CD4-positive, CD25-positive, alpha-beta regulatory T cell (primary cell): Measurements from ENCODE around the gene C1orf21. TPM values are rescaled to one million over a fixed set of nuclear protein-coding genes. Genes with fewer than 3 reads are reported as not detected.
"Not testable (repeated sequence)": the region's sequence is repeated elsewhere in the genome, so short reads cannot be mapped to it uniquely, and the experiment has no call there.

Source experiments
- ATAC-seq, 2 donors: fragments of 150-1000 bp; cut with Tn5 transposase; one replicate each; pipeline ENCODE4 v1.10.0; 2021; ENCODE audit warnings: low read depth in 2 of 2, moderate number of reproducible peaks in 2 of 2, moderate library complexity in 1 of 2
- DNase-seq, 3 donors: peaks; one replicate each; pipeline versions ENCODE4 v3.0.0 to v3.0.0-alpha.2; 2012 to 2022; ENCODE audit warnings: mixed read lengths in 1 of 3
- H3K27ac ChIP-seq: one replicate; pipeline ENCODE4 v1.7.0; 2013; ENCODE audit warnings: mild to moderate bottlenecking, low read length; ENCODE audit not compliant: insufficient read depth, poor library complexity, severe bottlenecking
- H3K27me3 ChIP-seq: one replicate; pipeline ENCODE4 v1.7.0; 2013; ENCODE audit warnings: low read length; ENCODE audit not compliant: control insufficient read depth, insufficient read depth
- H3K36me3 ChIP-seq: one replicate; pipeline ENCODE4 v1.7.0; 2013; ENCODE audit warnings: mild to moderate bottlenecking, low read length, moderate library complexity; ENCODE audit not compliant: control insufficient read depth, insufficient read depth
- H3K4me1 ChIP-seq: 2 replicates; pipeline ENCODE4 v1.7.0; 2013; ENCODE audit warnings: mild to moderate bottlenecking, low read length; ENCODE audit not compliant: insufficient read depth, control insufficient read depth, poor library complexity, severe bottlenecking
- H3K4me3 ChIP-seq: one replicate; pipeline ENCODE4 v1.7.0; 2013; ENCODE audit warnings: low read depth, mild to moderate bottlenecking, low read length, moderate library complexity
- H3K9me3 ChIP-seq, 2 experiments: 1 replicate in 1 of 2; 2 replicates in 1 of 2; pipeline ENCODE4 v1.7.0; 2013; ENCODE audit warnings: low read length in 2 of 2, mild to moderate bottlenecking in 1 of 2, moderate library complexity in 1 of 2; ENCODE audit not compliant: control insufficient read depth in 2 of 2
- H3K27ac Mint-ChIP-seq, 3 donors: one replicate each; pipeline ENCODE4 v1.8.0; 2020 to 2022; ENCODE audit warnings: mild to moderate bottlenecking in 3 of 3, mixed read lengths in 3 of 3, moderate library complexity in 2 of 3
- H3K27me3 Mint-ChIP-seq: one replicate; pipeline ENCODE4 v1.8.0; 2022; ENCODE audit warnings: mild to moderate bottlenecking, mixed read lengths
- H3K36me3 Mint-ChIP-seq: one replicate; pipeline ENCODE4 v1.8.0; 2020; ENCODE audit warnings: mixed read lengths
- H3K4me1 Mint-ChIP-seq, 4 donors: one replicate each; pipeline ENCODE4 v1.8.0; 2020 to 2022; ENCODE audit warnings: mixed read lengths in 4 of 4, mild to moderate bottlenecking in 1 of 4
- H3K4me3 Mint-ChIP-seq, 4 donors: one replicate each; pipeline ENCODE4 v1.8.0; 2020 to 2022; ENCODE audit warnings: mild to moderate bottlenecking in 4 of 4, mixed read lengths in 4 of 4, moderate library complexity in 3 of 4
- H3K9me3 Mint-ChIP-seq, 7 donors: one replicate each; pipeline ENCODE4 v1.8.0; 2020 to 2022; ENCODE audit warnings: mixed read lengths in 7 of 7, mild to moderate bottlenecking in 3 of 7, moderate library complexity in 2 of 7
- polyA plus RNA-seq, 4 donors: library from polyadenylated mRNA; unstranded; fragments of 300-500 nt; fragmentation: Illumina TruSeq; gene quantifications; one replicate each; pipeline ENCODE4 v1.2.3, GENCODE V29; 2021
- total RNA-seq: library from RNA; stranded (reverse); gene quantifications from one replicate; pipeline ENCODE4 v1.2.3, GENCODE V29; 2022

The C1orf21 gene
- total and polyA plus RNA-seq, 5 donors from 2014 or later = 0.05 to 0.59 TPM; not detected in 3

DNA sequence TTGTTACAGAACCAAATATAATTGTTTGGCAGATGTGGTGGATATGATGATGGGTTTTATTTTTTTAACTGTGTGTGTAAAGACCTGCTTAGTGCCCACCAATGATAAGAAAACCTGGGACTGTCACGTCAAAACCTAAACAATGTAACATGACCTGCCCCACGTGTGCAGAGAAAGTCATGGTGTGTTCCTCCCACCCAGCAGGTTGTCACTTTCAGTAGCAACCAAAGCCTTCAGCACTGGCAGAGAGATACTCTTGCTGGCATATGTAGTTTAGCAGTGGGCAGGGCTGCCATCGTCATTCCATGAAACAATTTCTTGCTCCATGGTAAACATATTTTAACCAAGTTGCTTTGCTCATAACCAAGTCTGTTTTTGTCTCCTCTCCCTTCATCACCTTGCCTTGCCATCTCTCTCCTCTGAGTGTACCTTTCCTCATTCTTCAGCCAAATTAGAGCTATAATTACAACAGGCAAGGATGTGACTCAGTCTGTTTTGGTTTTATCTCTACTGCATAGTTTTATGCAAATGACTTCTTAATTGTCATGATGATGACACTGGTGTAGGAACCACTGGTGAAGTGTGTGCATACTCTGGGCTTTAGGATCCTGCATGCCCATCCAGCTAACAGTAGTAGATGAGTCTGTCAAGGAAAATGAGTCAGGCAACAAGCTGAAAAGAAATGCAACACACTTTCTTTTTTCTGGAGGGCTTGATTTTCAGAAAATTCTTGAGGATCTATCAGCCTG is 217.5 kb downstream of the C1orf21 start:
- peaks cover 3% of the 10 kb centered on the region for H3K27me3 ChIP-seq
- no peak overlapping the region for H3K4me3 ChIP-seq
- H3K27ac ChIP-seq = no peak overlapping the region
- no peaks in the 10 kb centered on the region for H3K4me1 ChIP-seq
- no peaks in the 10 kb centered on the region for H3K36me3 Mint-ChIP-seq
- DNase-seq (no peak), ATAC-seq (no peak)
- H3K27me3 Mint-ChIP-seq = peaks cover 21% of the 10 kb centered on the region
- H3K27ac Mint-ChIP-seq = no peak overlapping the region
- no peak overlapping the region for H3K4me3 Mint-ChIP-seq
- no peaks in the 10 kb centered on the region for H3K36me3 ChIP-seq
- no peaks in the 10 kb centered on the region for H3K4me1 Mint-ChIP-seq
- no peaks in the 10 kb centered on the region for H3K9me3 ChIP-seq
- no peaks in the 10 kb centered on the region for H3K9me3 Mint-ChIP-seq

DNA sequence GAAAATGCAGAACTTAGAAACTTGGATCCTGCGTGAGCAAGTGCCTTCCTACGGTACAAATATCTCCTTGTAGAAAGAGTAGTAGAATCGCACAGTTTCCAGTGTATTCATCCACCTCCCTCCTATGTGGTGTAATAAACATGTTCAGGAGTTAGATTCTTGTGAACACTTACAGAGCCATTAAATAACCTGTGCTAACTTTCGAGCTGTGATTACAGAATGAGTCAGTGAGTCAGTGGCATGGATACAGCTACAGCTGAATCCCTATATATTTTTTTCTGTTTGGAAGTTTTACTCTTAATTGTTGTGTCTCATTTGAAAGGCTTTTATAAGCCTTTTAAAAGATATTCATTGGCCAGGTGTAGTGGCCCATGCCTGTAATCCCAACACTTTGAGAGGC is 219.1 kb downstream of the C1orf21 start:
- no peaks in the 10 kb centered on the region for H3K4me1 Mint-ChIP-seq
- H3K9me3 Mint-ChIP-seq = no peaks in the 10 kb centered on the region
- DNase-seq (no peak), ATAC-seq (no peak)
- Histone ChIP-seq H3K36me3 (no peaks in the 10 kb centered on the region), H3K27ac (no peak overlapping the region), H3K4me1 (no peaks in the 10 kb centered on the region), H3K9me3 (no peaks in the 10 kb centered on the region), H3K27me3 (peaks cover 3% of the 10 kb centered on the region), H3K4me3 (no peak overlapping the region)
- H3K4me3 Mint-ChIP-seq = no peak overlapping the region
- H3K36me3 Mint-ChIP-seq = no peaks in the 10 kb centered on the region
- no peak overlapping the region for H3K27ac Mint-ChIP-seq
- peaks cover 21% of the 10 kb centered on the region for H3K27me3 Mint-ChIP-seq

DNA sequence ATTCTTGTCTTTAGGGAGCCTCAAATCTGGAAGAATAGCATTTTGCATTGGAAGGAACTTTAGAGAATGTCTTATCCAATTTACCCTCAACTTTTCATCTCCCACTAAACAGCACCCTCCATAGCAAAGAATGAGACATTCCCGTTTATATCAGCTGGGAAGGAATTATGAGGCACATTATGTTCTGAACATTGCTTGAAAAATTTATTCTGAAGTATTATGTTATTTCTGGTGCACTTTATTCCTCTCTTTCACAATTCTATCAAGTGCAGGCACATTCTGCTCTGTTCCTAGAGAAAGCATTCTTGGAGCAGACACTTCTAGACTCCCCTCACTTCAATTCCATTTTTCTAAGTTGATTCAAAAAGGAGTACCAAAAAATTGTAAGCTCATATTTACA is 220.0 kb downstream of the C1orf21 start:
- H3K9me3 ChIP-seq = no peaks in the 10 kb centered on the region
- H3K4me1 Mint-ChIP-seq = no peaks in the 10 kb centered on the region
- H3K4me3 ChIP-seq = no peak overlapping the region
- H3K27me3 Mint-ChIP-seq = peaks cover 21% of the 10 kb centered on the region
- H3K27me3 ChIP-seq = peaks cover 3% of the 10 kb centered on the region
- H3K27ac Mint-ChIP-seq = no peak overlapping the region
- H3K36me3 ChIP-seq = no peaks in the 10 kb centered on the region
- no peak overlapping the region for H3K27ac ChIP-seq
- H3K4me3 Mint-ChIP-seq = peak overlapping the region in 1 of 4 donors; percentile 6
- ATAC-seq (no peak), DNase-seq (no peak)
- H3K36me3 Mint-ChIP-seq = no peaks in the 10 kb centered on the region
- no peaks in the 10 kb centered on the region for H3K4me1 ChIP-seq
- no peaks in the 10 kb centered on the region for H3K9me3 Mint-ChIP-seq

DNA sequence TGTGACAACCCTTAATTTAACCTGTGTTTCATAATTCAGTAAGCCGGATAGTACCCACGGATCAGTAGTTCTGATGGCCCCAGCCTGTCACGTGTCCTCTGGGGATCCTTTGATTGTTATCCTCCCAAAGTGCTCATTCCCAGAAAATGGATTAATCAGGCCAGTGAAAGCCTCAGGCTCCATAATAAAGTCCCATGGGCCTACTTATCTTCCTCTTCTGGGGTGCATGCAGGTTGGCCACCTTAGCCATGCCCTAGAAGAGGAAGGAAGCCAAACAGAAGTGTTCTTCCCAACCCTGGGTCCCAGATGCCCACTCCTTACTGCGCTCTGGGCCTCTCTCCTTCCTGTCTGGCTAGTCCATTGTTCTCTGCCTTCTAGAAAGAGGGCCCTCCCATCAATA is 221.8 kb downstream of the C1orf21 start:
- Mint-ChIP-seq H3K4me3 (no peak overlapping the region), H3K27ac (no peak overlapping the region), H3K4me1 (no peaks in the 10 kb centered on the region), H3K36me3 (no peaks in the 10 kb centered on the region), H3K27me3 (peaks cover 21% of the 10 kb centered on the region), H3K9me3 (no peaks in the 10 kb centered on the region)
- H3K4me3 ChIP-seq = no peak overlapping the region
- DNase-seq (no peak), ATAC-seq (no peak)
- no peaks in the 10 kb centered on the region for H3K36me3 ChIP-seq
- H3K27me3 ChIP-seq = peaks cover 3% of the 10 kb centered on the region
- no peak overlapping the region for H3K27ac ChIP-seq
- no peaks in the 10 kb centered on the region for H3K9me3 ChIP-seq
- H3K4me1 ChIP-seq = no peaks in the 10 kb centered on the region

DNA sequence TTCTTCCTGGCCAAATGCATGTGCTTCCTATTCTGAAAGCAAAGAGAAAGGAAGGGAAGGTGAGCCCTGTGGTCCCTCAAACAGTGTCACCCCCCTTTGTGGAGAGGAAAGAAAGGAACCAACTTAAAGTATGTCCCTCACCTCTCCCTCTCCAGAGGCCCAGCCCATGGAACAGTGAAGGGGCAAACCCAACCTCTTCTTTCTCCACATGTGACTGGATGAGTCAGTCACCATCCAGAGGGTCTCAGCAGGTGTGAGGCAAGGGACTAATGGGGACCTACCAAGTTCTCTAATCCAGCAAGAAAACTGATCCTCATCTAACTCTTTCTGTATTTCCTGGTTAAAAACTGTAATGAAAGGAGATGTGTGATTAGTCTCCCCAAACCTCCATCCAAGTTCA is 222.2 kb downstream of the C1orf21 start:
- Histone ChIP-seq H3K4me3 (no peak overlapping the region), H3K27ac (no peak overlapping the region), H3K4me1 (no peaks in the 10 kb centered on the region), H3K36me3 (no peaks in the 10 kb centered on the region), H3K27me3 (peaks cover 3% of the 10 kb centered on the region), H3K9me3 (no peaks in the 10 kb centered on the region)
- Mint-ChIP-seq H3K9me3 (no peaks in the 10 kb centered on the region), H3K4me3 (no peak overlapping the region), H3K27ac (no peak overlapping the region), H3K4me1 (no peaks in the 10 kb centered on the region), H3K36me3 (no peaks in the 10 kb centered on the region), H3K27me3 (peaks cover 21% of the 10 kb centered on the region)
- DNase-seq (no peak), ATAC-seq (no peak)

DNA sequence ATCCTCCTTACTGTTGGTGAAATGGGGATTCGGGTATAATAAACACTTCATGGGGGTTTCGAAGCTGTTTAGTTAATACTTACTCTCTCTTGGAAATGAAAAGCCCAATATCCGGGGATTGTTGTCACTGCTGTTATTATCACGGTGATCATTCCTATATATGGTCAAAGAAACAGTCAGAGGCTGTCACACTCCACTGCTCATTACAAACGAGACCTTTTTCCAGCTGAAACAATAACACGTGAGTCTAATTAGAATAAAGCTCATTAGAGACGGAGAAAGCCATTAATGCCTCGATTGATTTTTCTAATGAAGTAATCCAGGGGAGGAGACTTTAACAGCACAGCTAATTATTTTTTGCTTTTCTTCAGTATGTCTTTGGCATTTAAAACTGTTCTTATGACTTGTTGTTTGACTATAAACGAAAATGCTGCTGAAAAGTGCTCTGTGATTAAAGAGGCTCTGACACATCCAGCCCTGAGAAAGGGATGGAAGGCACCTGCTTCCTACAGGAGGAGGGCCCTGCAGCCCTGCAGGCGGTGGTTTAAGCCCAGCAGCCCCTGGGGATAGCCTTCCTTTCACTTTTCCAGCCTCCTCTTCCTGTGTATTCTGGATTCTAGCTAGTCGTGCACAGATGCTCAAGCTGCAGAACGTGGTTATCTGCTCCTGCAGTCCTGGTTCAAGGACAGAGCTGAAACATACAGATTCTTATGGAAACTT is 224.2 kb downstream of the C1orf21 start:
- Mint-ChIP-seq H3K36me3 (no peaks in the 10 kb centered on the region), H3K27me3 (peaks cover 16% of the 10 kb centered on the region), H3K9me3 (peaks cover 0 to 2% (median 0%) of the 10 kb centered on the region in 7 donors), H3K4me3 (no peak overlapping the region), H3K27ac (no peak overlapping the region), H3K4me1 (no peaks in the 10 kb centered on the region)
- no peaks in the 10 kb centered on the region for H3K9me3 ChIP-seq
- H3K36me3 ChIP-seq = no peaks in the 10 kb centered on the region
- no peak overlapping the region for H3K4me3 ChIP-seq
- ATAC-seq (no peak), DNase-seq (no peak)
- no peak overlapping the region for H3K27ac ChIP-seq
- no peaks in the 10 kb centered on the region for H3K4me1 ChIP-seq
- H3K27me3 ChIP-seq = peaks cover 3% of the 10 kb centered on the region

DNA sequence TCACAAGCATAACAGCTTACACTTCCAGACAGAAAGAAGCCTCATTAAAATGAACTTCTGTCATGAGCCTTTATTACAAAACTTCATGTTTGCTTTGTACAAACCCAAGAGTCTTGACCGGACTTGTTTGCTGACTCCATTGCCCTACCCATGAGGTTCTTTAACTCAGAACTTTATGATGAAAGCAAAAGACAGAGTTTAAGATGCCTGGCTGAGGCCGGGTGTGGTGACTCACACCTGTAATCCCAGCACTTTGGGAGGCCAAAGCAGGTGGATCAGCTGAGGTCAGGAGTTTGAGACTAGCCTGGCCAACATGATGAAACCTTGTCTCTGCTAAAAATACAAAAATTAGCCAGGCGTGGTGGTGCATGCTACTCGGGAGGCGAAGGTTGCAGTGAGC is 225.4 kb downstream of the C1orf21 start:
- H3K9me3 Mint-ChIP-seq, ATAC-seq, H3K4me1 ChIP-seq, H3K4me3 ChIP-seq, H3K4me3 Mint-ChIP-seq, H3K27me3 ChIP-seq, H3K4me1 Mint-ChIP-seq, H3K36me3 Mint-ChIP-seq, DNase-seq, H3K36me3 ChIP-seq, H3K27ac ChIP-seq, H3K9me3 ChIP-seq, H3K27ac Mint-ChIP-seq: not testable (repeated sequence)
- H3K27me3 Mint-ChIP-seq = peaks cover 12% of the 10 kb centered on the region

DNA sequence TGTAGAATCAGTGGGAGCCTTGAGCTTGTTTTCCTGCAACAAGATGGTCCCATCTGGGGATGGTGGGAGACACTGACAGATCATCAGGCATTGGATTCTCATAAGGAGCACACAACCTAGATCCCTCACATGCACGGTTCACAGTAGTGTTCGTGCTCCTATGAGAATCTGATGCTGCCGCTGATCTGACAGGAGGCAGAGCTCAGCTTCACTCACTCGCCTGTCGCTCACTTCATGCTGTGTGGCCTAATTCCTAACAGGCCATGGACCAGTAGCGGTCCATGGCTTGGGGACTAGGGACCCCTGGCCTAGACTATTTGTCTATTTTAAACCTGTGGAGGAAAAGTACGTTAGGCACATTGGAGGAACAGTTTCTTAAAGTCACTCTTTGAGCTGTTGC is 227.8 kb downstream of the C1orf21 start:
- H3K27me3 ChIP-seq = peaks cover 2% of the 10 kb centered on the region
- H3K4me3 ChIP-seq = no peak overlapping the region
- no peaks in the 10 kb centered on the region for H3K9me3 ChIP-seq
- H3K27ac ChIP-seq = no peak overlapping the region
- Mint-ChIP-seq H3K4me1 (no peaks in the 10 kb centered on the region), H3K4me3 (no peak overlapping the region), H3K9me3 (peaks cover 0 to 2% (median 0%) of the 10 kb centered on the region in 7 donors), H3K27me3 (peaks cover 4% of the 10 kb centered on the region), H3K36me3 (no peaks in the 10 kb centered on the region), H3K27ac (no peak overlapping the region)
- no peaks in the 10 kb centered on the region for H3K4me1 ChIP-seq
- ATAC-seq (no peak), DNase-seq (no peak)
- no peaks in the 10 kb centered on the region for H3K36me3 ChIP-seq
